Upper lobe of right lung (tissue), 1 donor: ENCODE measurements around the gene SYNE1. TPM values are rescaled to one million over a fixed set of nuclear protein-coding genes. Genes with fewer than 3 reads are reported as not detected.

Source experiments
- ATAC-seq: fragments of 200-7000 bp; cut with Tn5 transposase; one replicate; pipeline ENCODE4 v1.9.1; 2020; ENCODE audit warnings: mild to moderate bottlenecking, moderate library complexity
- DNase-seq: peaks from one replicate; pipeline ENCODE4 v3.0.0-alpha.2; 2020
- H3K27ac ChIP-seq: fragments of 200-600 bp; one replicate; pipeline ENCODE4 v1.8.0; 2022
- H3K27me3 ChIP-seq: fragments of 200-600 bp; one replicate; pipeline ENCODE4 v1.8.0; 2022; ENCODE audit warnings: mild to moderate bottlenecking
- H3K36me3 ChIP-seq: fragments of 200-600 bp; one replicate; pipeline ENCODE4 v1.8.0; 2022
- H3K4me1 ChIP-seq: fragments of 200-600 bp; one replicate; pipeline ENCODE4 v1.8.0; 2022
- H3K4me3 ChIP-seq: fragments of 200-600 bp; one replicate; pipeline ENCODE4 v1.8.0; 2022; ENCODE audit warnings: mild to moderate bottlenecking
- H3K9me3 ChIP-seq: fragments of 200-600 bp; one replicate; pipeline ENCODE4 v1.8.0; 2022
- intact Hi-C: fragments of 100-400 bp; cut with DNase I; formaldehyde crosslinking; loops from one replicate; pipeline ENCODE4 v1.11.0; 2022
- total RNA-seq: library from RNA; stranded (reverse); fragmentation: NEBNext Ultra II Directional; extraction: Animal tissue kit (Norgen Biotek cat#: 25700); gene quantifications from one replicate; pipeline ENCODE4 v1.2.1, GENCODE V29; 2021
- TF ChIP-seq, protein P1 (sequence below): fragments of 200-600 bp; IDR thresholded peaks from one replicate; pipeline ENCODE4 v1.8.0; 2022; ENCODE audit warnings: antibody characterized with exemption
- donor health status: DM: no; HTN: yes; CAD: no; lungs with severe emphysema.

The SYNE1 gene
- total RNA-seq, 1 donor from 2014 or later, result 168 TPM

DNA sequence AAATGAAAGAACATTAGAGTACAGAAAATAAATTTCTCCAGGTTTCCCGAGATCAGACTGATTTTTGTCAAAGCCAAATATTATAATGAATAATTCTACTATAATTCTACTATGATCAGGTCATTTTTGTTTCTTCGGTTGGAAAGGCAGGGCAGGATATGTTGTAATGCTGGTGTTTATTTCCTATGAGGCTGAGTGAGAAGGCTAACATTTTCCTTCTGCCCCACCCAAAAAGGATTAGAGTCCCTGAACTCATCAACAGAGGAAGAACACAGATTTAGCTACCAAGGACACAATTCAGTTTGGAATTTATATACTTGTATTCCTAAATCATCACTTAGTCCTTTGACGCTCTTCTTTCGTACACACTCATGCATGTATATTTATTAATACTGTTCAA lies 318.9 kb downstream of the SYNE1 start:
- Histone ChIP-seq H3K27me3 (no peaks in the 10 kb centered on the region), H3K4me3 (no peak overlapping the region), H3K9me3 (no peaks in the 10 kb centered on the region), H3K36me3 (peaks cover 75% of the 10 kb centered on the region), H3K4me1 (peaks cover 8% of the 10 kb centered on the region), H3K27ac (peak overlapping the region; percentile 25)
- TF ChIP-seq, protein P1, sequence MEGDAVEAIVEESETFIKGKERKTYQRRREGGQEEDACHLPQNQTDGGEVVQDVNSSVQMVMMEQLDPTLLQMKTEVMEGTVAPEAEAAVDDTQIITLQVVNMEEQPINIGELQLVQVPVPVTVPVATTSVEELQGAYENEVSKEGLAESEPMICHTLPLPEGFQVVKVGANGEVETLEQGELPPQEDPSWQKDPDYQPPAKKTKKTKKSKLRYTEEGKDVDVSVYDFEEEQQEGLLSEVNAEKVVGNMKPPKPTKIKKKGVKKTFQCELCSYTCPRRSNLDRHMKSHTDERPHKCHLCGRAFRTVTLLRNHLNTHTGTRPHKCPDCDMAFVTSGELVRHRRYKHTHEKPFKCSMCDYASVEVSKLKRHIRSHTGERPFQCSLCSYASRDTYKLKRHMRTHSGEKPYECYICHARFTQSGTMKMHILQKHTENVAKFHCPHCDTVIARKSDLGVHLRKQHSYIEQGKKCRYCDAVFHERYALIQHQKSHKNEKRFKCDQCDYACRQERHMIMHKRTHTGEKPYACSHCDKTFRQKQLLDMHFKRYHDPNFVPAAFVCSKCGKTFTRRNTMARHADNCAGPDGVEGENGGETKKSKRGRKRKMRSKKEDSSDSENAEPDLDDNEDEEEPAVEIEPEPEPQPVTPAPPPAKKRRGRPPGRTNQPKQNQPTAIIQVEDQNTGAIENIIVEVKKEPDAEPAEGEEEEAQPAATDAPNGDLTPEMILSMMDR, result no peak
- ATAC-seq, result no peak
- DNase-seq, result no peak
- intact Hi-C loops, result no loop called here

DNA sequence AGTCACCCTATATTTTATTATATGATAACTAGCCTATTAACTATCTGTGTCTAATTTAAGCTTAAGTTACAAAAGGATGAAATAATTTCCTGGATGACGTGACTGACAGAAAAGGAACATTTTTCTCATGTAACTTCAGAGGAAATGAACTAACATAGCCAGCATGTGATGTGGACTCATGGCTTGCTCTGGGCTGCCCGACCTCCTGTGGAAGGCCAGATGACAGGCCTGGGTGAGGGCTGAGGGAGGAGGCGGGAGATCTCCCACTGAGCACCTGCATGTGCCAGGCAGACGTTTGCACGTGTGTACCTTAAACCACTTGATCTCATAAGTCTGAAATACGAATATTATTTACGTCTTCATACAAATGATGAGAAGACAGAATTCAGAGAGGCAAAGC lies 321.1 kb downstream of the SYNE1 start:
- intact Hi-C loops, result no loop called here
- Histone ChIP-seq H3K4me1 (peaks cover 8% of the 10 kb centered on the region), H3K36me3 (peaks cover 72% of the 10 kb centered on the region), H3K27ac (peak overlapping the region; percentile 4), H3K4me3 (no peak overlapping the region), H3K27me3 (no peaks in the 10 kb centered on the region), H3K9me3 (no peaks in the 10 kb centered on the region)
- TF ChIP-seq, protein P1, result no peak
- ATAC-seq, result peak; percentile 73
- no peak for DNase-seq

DNA sequence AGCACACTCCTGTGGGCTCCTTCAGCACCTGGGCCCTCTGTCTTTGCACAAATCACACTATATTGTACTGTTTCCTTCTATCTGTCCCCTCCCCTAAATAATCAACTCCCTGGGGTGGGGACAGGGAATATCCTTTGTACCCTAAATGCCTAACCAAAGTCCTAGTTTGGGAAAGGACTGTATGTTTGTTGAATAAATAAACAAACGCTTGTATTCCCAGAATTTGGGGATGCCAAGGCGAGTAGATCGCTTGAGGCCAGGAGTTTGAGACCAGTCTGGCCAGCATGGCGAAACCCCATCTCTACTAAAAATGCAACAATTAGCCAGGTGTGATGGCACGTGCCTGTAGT lies 322.7 kb downstream of the SYNE1 start:
- no peak overlapping the region for H3K4me3 ChIP-seq
- peak overlapping the region; percentile 45 for H3K27ac ChIP-seq
- no peaks in the 10 kb centered on the region for H3K9me3 ChIP-seq
- DNase-seq, result no peak
- H3K27me3 ChIP-seq, result no peaks in the 10 kb centered on the region
- H3K36me3 ChIP-seq, result peaks cover 74% of the 10 kb centered on the region
- intact Hi-C loops, result no loop called here
- ATAC-seq, result no peak
- TF ChIP-seq, protein P1, result no peak
- peaks cover 8% of the 10 kb centered on the region for H3K4me1 ChIP-seq

DNA sequence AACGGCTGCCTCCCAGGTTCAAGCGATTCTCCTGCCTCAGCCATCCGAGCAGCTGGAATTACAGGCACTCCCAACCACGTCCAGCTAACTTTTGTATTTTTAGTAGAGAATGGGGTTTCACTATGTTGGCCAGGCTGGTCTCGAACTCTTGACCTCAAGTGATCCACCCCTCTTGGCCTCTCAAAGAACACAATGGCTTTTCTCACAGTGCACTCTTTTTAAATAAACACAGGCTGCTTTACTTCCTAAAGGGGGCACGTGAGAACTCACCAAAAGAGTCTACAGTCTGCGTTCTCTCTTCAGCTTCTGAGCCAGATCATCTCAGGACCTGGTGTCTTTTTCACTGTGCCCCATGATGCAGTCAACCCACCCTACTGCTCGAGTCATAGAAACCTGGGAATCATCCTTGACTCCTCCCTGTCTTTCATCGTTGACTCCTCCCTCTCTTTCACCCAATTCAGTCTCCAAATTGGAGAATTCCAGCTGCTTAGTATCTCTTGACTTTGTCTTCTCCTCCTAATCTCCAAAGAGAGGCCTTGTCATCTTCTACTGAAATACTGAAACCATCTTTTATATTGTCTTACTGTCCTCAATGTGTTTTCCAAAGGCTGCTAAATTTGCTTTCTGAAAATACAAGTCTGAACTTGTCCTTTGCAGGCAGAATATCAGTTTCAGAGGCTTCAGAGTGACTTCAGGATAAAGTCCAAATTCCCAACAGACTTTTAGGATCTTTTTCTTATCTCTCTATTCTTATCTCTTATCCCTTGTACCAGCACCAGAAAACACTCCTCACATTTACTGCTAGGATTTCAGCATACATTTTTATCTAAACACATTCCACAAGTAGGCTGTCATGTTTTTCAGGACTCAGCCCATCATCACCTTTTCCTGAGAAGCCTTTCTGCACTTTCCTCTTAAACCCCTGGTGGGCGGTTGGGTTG lies 323.4 kb downstream of the SYNE1 start:
- Histone ChIP-seq H3K9me3 (no peaks in the 10 kb centered on the region), H3K36me3 (peaks cover 74% of the 10 kb centered on the region), H3K27me3 (no peaks in the 10 kb centered on the region), H3K4me3 (no peak overlapping the region), H3K4me1 (peaks cover 8% of the 10 kb centered on the region), H3K27ac (peak overlapping the region; percentile 45)
- ATAC-seq, result no peak
- TF ChIP-seq, protein P1, result no peak
- intact Hi-C loops, result no loop called here
- DNase-seq, result no peak

DNA sequence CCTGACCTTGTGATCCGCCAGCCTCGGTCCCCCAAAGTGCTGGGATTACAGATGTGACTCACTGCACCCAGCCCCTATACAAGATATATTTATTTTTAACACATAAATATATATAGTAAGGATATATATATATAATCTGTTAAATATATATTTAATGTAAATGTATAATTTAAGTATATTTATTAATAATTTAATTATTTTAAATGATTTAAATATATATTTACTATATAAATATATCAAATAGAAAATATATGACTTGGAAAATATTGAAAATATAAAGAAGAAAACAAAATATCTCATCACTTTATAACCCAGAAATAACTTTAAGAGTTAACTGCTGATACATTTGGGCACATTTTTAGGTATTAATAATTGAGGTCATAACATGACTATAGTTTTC lies 324.7 kb downstream of the SYNE1 start:
- Histone ChIP-seq H3K9me3 (no peaks in the 10 kb centered on the region), H3K27ac (no peak overlapping the region), H3K36me3 (peaks cover 74% of the 10 kb centered on the region), H3K4me1 (peaks cover 8% of the 10 kb centered on the region), H3K4me3 (no peak overlapping the region), H3K27me3 (no peaks in the 10 kb centered on the region)
- intact Hi-C loops, result no loop called here
- DNase-seq (no peak), ATAC-seq (no peak)
- TF ChIP-seq, protein P1, result no peak
